ENCODE data around the gene TGFBI.

TGFBI gene

DNA sequence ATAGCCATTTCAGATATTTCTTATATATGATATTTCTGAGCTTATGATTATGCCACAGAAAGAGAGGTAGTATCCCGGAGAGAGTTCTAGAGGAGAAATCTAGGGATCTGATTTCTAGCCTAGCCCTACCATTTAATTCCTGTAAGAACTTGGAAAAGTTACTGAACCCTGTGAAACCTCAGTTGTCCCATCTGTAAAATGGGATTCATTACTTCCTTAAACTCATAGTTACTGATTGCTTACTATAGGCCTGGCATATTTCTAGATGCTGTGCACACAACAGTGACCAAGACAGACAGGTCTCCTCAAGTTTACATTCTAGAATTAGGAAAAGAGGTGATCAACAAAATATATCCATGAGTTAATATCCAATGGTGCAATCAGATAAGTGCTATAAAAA lies 73.1 kb downstream of the TGFBI start:
- no peak overlapping the region for H3K9ac ChIP-seq
- no peak for TF ChIP-seq Cebpa-rat (IDR thresholded peaks at IDR 0.05)
- peaks cover 0 to 14% (median 10%) of the 10 kb centered on the region in 10 experiments; a peak in 11 of 20 replicates for H3K4me1 ChIP-seq
- no peaks in the 10 kb centered on the region for H3K9me3 ChIP-seq (replicated peaks in 1 of 11)
- no peaks in the 10 kb centered on the region for H3K36me3 ChIP-seq
- H3K27ac ChIP-seq = no peak overlapping the region
- no peak overlapping the region for H3K4me3 ChIP-seq
- H4K20me1 ChIP-seq = no peaks in the 10 kb centered on the region
- no peaks in the 10 kb centered on the region for H3K27me3 ChIP-seq
- no peak overlapping the region for H3K4me2 ChIP-seq

DNA sequence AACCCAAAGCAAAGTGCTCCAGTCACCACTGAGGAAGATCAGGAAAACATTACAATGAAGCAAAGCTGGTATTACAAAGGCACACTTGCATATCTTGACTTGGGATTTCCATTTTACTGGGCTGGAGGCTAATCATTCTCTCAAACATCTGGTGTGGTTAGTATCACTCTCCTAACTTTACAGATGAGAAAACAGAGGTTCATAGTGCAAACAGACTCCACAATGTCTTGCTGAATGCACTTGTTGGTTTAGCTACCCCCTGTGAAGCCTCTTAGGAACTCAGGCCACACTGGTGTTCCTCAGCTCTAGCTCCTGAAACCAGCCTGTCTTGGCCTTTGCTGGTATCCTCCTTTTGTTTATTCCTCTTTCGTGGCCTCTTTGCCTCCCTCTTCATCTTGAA lies 74.3 kb downstream of the TGFBI start:
- peaks cover 0 to 14% (median 10%) of the 10 kb centered on the region in 10 experiments; a peak in 11 of 20 replicates for H3K4me1 ChIP-seq
- no peak overlapping the region for H3K9ac ChIP-seq
- H3K4me3 ChIP-seq = no peak overlapping the region
- TF ChIP-seq Cebpa-rat (IDR thresholded peaks at IDR 0.05) = no peak
- H4K20me1 ChIP-seq = no peaks in the 10 kb centered on the region
- no peaks in the 10 kb centered on the region for H3K36me3 ChIP-seq
- H3K27ac ChIP-seq = no peak overlapping the region
- no peak overlapping the region for H3K4me2 ChIP-seq
- H3K27me3 ChIP-seq = no peaks in the 10 kb centered on the region
- no peaks in the 10 kb centered on the region for H3K9me3 ChIP-seq (replicated peaks in 1 of 11)

DNA sequence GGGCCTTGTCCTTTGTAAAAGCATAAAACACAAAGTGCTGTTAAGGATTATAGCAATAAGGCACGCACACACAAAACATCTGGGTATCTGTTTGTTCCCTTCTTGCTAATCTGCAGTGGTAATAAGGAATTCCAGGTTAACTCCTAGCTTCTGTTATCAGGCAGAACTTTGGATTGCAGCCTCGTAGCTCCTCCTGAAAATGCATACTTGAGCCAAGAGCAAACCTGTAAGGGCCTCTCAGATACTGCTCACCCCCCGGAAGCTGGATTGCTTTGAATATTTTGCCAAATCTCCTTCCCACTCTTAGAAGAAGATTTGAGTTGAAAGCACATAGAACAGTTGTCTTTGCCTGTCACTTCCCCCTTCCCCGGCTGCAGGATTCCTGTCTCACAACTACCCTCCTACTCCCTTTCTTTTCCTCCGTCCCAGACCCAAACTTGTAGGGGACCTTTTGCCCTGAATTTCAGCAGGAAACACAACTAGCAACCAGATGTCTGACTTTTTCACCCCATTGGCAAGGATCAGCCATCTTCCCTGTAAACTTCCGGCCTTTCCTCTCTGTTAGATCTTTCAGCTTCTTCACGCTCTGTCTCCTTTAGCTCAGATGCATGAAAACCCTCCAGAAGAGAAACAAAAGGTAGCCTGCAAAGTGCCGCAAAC lies 75.6 kb downstream of the TGFBI start:
- Histone ChIP-seq H3K27me3 (no peaks in the 10 kb centered on the region), H3K9ac (no peak overlapping the region), H3K4me3 (no peak overlapping the region), H3K4me2 (peak overlapping the region; percentile 15 to 56 (median 44); a peak in 20 of 22 replicates), H3K36me3 (no peaks in the 10 kb centered on the region), H4K20me1 (no peaks in the 10 kb centered on the region), H3K4me1 (peaks cover 0 to 19% (median 14%) of the 10 kb centered on the region in 10 experiments; a peak in 11 of 20 replicates), H3K9me3 (replicated peaks in 1 of 11) (no peaks in the 10 kb centered on the region), H3K27ac (peak overlapping the region in 6 of 11 experiments; percentile 22 to 55 (median 42); a peak in 7 of 22 replicates)
- no peak for TF ChIP-seq Cebpa-rat (IDR thresholded peaks at IDR 0.05)

- Histone ChIP-seq H3K27ac (no peak overlapping the region), H3K4me1 (peaks cover 0 to 19% (median 16%) of the 10 kb centered on the region in 10 experiments; a peak in 12 of 20 replicates), H3K9ac (no peak overlapping the region), H3K4me3 (no peak overlapping the region), H4K20me1 (no peaks in the 10 kb centered on the region), H3K27me3 (no peaks in the 10 kb centered on the region), H3K36me3 (no peaks in the 10 kb centered on the region), H3K4me2 (no peak overlapping the region), H3K9me3 (replicated peaks in 1 of 11) (no peaks in the 10 kb centered on the region)
- no peak for TF ChIP-seq Cebpa-rat (IDR thresholded peaks at IDR 0.05)
Measured at GRCh38 chr5:136106351-136107031, 77.7 kb downstream of the TGFBI start.

GRCh38 chr5:136108180-136108611 lies 79.4 kb downstream of the TGFBI start:
- Histone ChIP-seq H3K4me3 (no peak overlapping the region), H3K27ac (no peak overlapping the region), H3K4me2 (no peak overlapping the region), H3K4me1 (peaks cover 0 to 19% (median 16%) of the 10 kb centered on the region in 10 experiments; a peak in 12 of 20 replicates), H3K36me3 (no peaks in the 10 kb centered on the region), H3K9ac (no peak overlapping the region), H3K27me3 (no peaks in the 10 kb centered on the region), H4K20me1 (no peaks in the 10 kb centered on the region), H3K9me3 (replicated peaks in 1 of 11) (no peaks in the 10 kb centered on the region)
- TF ChIP-seq Cebpa-rat (IDR thresholded peaks at IDR 0.05) = no peak

GRCh38 chr5:136108766-136109165 lies 80.0 kb downstream of the TGFBI start:
- H3K9ac ChIP-seq = no peak overlapping the region
- no peaks in the 10 kb centered on the region for H3K36me3 ChIP-seq
- no peaks in the 10 kb centered on the region for H4K20me1 ChIP-seq
- H3K4me1 ChIP-seq = peaks cover 0 to 19% (median 16%) of the 10 kb centered on the region in 10 experiments; a peak in 12 of 20 replicates
- H3K27ac ChIP-seq = no peak overlapping the region
- no peak overlapping the region for H3K4me3 ChIP-seq
- TF ChIP-seq Cebpa-rat (IDR thresholded peaks at IDR 0.05) = no peak
- no peaks in the 10 kb centered on the region for H3K27me3 ChIP-seq
- H3K4me2 ChIP-seq = peak overlapping the region in 4 of 11 experiments; percentile 14 to 22 (median 20); a peak in 2 of 22 replicates
- no peaks in the 10 kb centered on the region for H3K9me3 ChIP-seq (replicated peaks in 1 of 11)

DNA sequence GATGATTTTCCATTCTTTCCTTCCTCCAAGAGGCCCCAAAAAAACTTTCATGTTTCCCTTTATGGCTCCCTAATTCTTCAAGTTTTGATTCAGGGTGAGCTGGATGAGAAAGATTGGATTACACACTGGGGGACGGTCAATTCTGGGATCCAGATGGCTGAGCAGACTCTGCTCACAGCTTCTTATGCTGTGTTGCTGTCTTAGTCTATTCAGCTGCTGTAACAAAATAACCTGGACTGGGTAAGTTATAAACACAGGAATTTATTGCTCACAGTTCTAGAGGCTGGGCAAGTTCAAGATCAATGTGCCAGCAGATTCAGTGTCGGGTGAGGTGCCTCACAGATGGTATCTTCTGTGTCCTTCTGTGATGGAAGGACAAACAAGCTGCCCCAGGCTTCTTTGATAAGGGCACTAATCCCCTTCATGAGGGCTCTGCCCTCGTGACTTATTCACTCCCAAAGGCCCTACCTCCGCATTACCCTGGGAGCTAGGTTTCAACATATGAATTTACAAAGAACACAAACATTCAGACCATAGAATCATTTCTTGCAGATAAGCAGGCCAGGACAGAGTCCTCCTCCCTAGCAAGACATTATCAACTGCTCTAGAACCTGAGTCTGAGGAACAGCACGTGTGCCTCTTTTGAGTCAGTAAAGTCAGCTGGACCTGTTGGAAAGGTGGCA lies 80.8 kb downstream of the TGFBI start:
- Histone ChIP-seq H3K27ac (no peak overlapping the region), H4K20me1 (no peaks in the 10 kb centered on the region), H3K9ac (no peak overlapping the region), H3K4me3 (no peak overlapping the region), H3K4me2 (peak overlapping the region in 6 of 11 experiments; percentile 14 to 23 (median 20); a peak in 3 of 22 replicates), H3K36me3 (no peaks in the 10 kb centered on the region), H3K4me1 (peaks cover 0 to 14% (median 10%) of the 10 kb centered on the region in 10 experiments; a peak in 12 of 20 replicates), H3K9me3 (replicated peaks in 1 of 11) (no peaks in the 10 kb centered on the region), H3K27me3 (no peaks in the 10 kb centered on the region)
- TF ChIP-seq Cebpa-rat (IDR thresholded peaks at IDR 0.05) = no peak
